Gastrocnemius medialis (tissue), 4 donors: Measurements from ENCODE around the gene CCNT1.

Experiments
- POLR2A ChIP-seq, 2 donors: fragments of 450-650 bp; IDR thresholded peaks; one replicate each; pipeline ENCODE4 v1.6.1; 2017; ENCODE audit warnings: antibody characterized with exemption in 2 of 2, mild to moderate bottlenecking in 2 of 2, moderate library complexity in 2 of 2
- TF ChIP-seq, protein P1 (sequence below), 5 experiments: fragments of 450-650 bp in 3 of 5; fragments of 200-600 bp in 2 of 5; sonication (generic) in 2 of 5; IDR thresholded peaks in 4 of 5; conservative IDR thresholded peaks in 1 of 5; 1 replicate in 4 of 5; 2 replicates in 1 of 5; pipeline ENCODE4 v1.5.1; 2016 to 2019; ENCODE audit warnings: antibody characterized with exemption in 5 of 5, mild to moderate bottlenecking in 3 of 5, moderate library complexity in 3 of 5

DNA sequence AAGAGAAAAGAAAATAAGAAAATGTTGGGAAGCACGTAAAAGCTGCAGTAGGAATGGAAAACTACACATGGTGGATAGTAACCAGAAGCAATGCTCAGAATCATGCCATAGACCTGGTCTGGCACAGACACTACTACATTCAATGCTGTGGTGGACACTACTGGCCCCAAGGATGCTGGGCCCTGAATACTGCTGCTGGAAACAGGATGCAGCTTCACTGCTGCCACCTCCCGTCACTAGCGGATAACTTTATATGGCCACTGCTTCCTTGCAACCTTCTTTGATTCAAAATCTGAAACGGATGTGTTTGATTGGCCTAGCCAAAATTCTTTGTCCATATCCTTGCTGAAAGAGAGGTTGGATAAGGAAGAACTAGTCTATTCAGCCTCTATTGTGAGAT, 41.7 kb upstream of the CCNT1 start:
- TF ChIP-seq, protein P1, sequence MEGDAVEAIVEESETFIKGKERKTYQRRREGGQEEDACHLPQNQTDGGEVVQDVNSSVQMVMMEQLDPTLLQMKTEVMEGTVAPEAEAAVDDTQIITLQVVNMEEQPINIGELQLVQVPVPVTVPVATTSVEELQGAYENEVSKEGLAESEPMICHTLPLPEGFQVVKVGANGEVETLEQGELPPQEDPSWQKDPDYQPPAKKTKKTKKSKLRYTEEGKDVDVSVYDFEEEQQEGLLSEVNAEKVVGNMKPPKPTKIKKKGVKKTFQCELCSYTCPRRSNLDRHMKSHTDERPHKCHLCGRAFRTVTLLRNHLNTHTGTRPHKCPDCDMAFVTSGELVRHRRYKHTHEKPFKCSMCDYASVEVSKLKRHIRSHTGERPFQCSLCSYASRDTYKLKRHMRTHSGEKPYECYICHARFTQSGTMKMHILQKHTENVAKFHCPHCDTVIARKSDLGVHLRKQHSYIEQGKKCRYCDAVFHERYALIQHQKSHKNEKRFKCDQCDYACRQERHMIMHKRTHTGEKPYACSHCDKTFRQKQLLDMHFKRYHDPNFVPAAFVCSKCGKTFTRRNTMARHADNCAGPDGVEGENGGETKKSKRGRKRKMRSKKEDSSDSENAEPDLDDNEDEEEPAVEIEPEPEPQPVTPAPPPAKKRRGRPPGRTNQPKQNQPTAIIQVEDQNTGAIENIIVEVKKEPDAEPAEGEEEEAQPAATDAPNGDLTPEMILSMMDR (IDR thresholded peaks at IDR 0.05 in 4 of 5, conservative IDR thresholded peaks at IDR 0.05 in 1 of 5) = no peak
- no peak for TF ChIP-seq POLR2A (IDR thresholded peaks at IDR 0.05)
